Natural killer cell (primary cell): ENCODE results near the gene RETSAT. TPM values are rescaled to one million over a fixed set of nuclear protein-coding genes. Genes with fewer than 3 reads are reported as not detected.
"Not testable (repeated sequence)": the region's sequence is repeated elsewhere in the genome, so short reads cannot be mapped to it uniquely, and the experiment has no call there.

ENCODE experiments used
- ATAC-seq, 3 donors: fragments of 150-1000 bp in 2 of 3; fragments of 200-7000 bp in 1 of 3; cut with Tn5 transposase; 1 replicate in 1 of 3; 2 replicates in 2 of 3; pipeline ENCODE4 v1.10.0; 2021; ENCODE audit warnings: mild to moderate bottlenecking in 2 of 3, moderate library complexity in 2 of 3
- DNase-seq, 2 donors: peaks; one replicate each; pipeline versions ENCODE4 v3.0.0 to v3.0.0-alpha.2; 2013 to 2021; ENCODE audit warnings: mixed read lengths in 1 of 2
- H3K27ac ChIP-seq: one replicate; pipeline ENCODE4 v1.5.1; 2013; ENCODE audit warnings: mild to moderate bottlenecking, low read length
- H3K27me3 ChIP-seq: one replicate; pipeline ENCODE4 v1.6.1; 2013; ENCODE audit warnings: low read length; ENCODE audit not compliant: control insufficient read depth, insufficient read depth
- H3K36me3 ChIP-seq: one replicate; pipeline ENCODE4 v1.6.1; 2013; ENCODE audit warnings: low read length; ENCODE audit not compliant: control insufficient read depth, insufficient read depth
- H3K4me1 ChIP-seq: one replicate; pipeline ENCODE4 v1.6.1; 2013; ENCODE audit warnings: low read length; ENCODE audit not compliant: control insufficient read depth, insufficient read depth
- H3K4me3 ChIP-seq: one replicate; pipeline ENCODE4 v1.5.1; 2013; ENCODE audit warnings: low read length
- H3K9me3 ChIP-seq: one replicate; pipeline ENCODE4 v1.6.1; 2013; ENCODE audit warnings: low read length; ENCODE audit not compliant: control insufficient read depth, insufficient read depth
- H3K27ac Mint-ChIP-seq, 2 donors: one replicate each; pipeline ENCODE4 v1.8.0; 2022; ENCODE audit warnings: mild to moderate bottlenecking in 2 of 2, mixed read lengths in 2 of 2, moderate library complexity in 1 of 2
- H3K27me3 Mint-ChIP-seq, 2 donors: one replicate each; pipeline ENCODE4 v1.8.0; 2022; ENCODE audit warnings: low read depth in 2 of 2, mixed read lengths in 2 of 2
- H3K36me3 Mint-ChIP-seq: one replicate; pipeline ENCODE4 v1.8.0; 2022; ENCODE audit warnings: mixed read lengths
- H3K4me1 Mint-ChIP-seq, 2 donors: one replicate each; pipeline ENCODE4 v1.8.0; 2022; ENCODE audit warnings: mixed read lengths in 2 of 2
- H3K4me3 Mint-ChIP-seq: one replicate; pipeline ENCODE4 v1.8.0; 2022; ENCODE audit warnings: mild to moderate bottlenecking, moderate library complexity, mixed read lengths
- H3K9me3 Mint-ChIP-seq, 2 donors: one replicate each; pipeline ENCODE4 v1.8.0; 2022; ENCODE audit warnings: mixed read lengths in 2 of 2
- CTCF ChIP-seq: fragments of 200-600 bp; IDR thresholded peaks from one replicate; pipeline ENCODE4 v1.8.0; 2022; ENCODE audit warnings: antibody characterized with exemption
- WGBS: methylation state at CpG from one replicate; pipeline ENCODE4 v1.1.7; 2013; ENCODE audit warnings: missing lambda C conversion rate; ENCODE audit not compliant: insufficient coverage; 5-methylcytosine and 5-hydroxymethylcytosine counted together
- intact Hi-C: fragments of 100-400 bp; cut with micrococcal nuclease; formaldehyde crosslinking; loops from one replicate; pipeline ENCODE4 v1.14.2; 2022
- total RNA-seq, 4 donors: library from RNA; stranded (reverse); fragments of 120-200 nt in 1 of 4; gene quantifications; one replicate each; pipeline versions ENCODE4 v1.2.3 to v1.2.4, GENCODE V29; 2013 to 2022

RETSAT gene
- total RNA-seq, 3 donors from 2014 or later (not counting 1 experiment from before 2014, with no cell fraction given), result 22.7 to 36.5 (median 33.9) TPM

- ATAC-seq (no peak), DNase-seq (no peak)
- no peaks in the 10 kb centered on the region for H3K9me3 ChIP-seq
- intact Hi-C loops, result no loop called here
- Mint-ChIP-seq H3K27ac (no peak overlapping the region), H3K4me1 (no peaks in the 10 kb centered on the region), H3K27me3 (no peaks in the 10 kb centered on the region), H3K36me3 (no peaks in the 10 kb centered on the region), H3K4me3 (no peak overlapping the region), H3K9me3 (no peaks in the 10 kb centered on the region)
- no peak overlapping the region for H3K4me3 ChIP-seq
- 48% methylated on average over 2 of the region's 2 CpGs for WGBS
- no peaks in the 10 kb centered on the region for H3K27me3 ChIP-seq
- H3K36me3 ChIP-seq, result no peaks in the 10 kb centered on the region
- no peak overlapping the region for H3K27ac ChIP-seq
- no peak for TF ChIP-seq CTCF
- no peaks in the 10 kb centered on the region for H3K4me1 ChIP-seq
These were observed 19.4 kb downstream of the RETSAT start for GRCh38 chr2:85334928-85335327.

GRCh38 chr2:85333877-85334276 is 20.5 kb downstream of the RETSAT start:
- H3K27me3 Mint-ChIP-seq, H3K4me3 Mint-ChIP-seq: not testable (repeated sequence)
- WGBS, result 100% methylated on average over 3 of the region's 4 CpGs

GRCh38 chr2:85330839-85331636 is 23.3 kb downstream of the RETSAT start:
- TF ChIP-seq CTCF, result no peak
- Histone ChIP-seq H3K4me3 (no peak overlapping the region), H3K4me1 (peaks cover 13% of the 10 kb centered on the region), H3K27me3 (no peaks in the 10 kb centered on the region), H3K27ac (no peak overlapping the region), H3K9me3 (no peaks in the 10 kb centered on the region), H3K36me3 (peaks cover under 1% of the 10 kb centered on the region)
- Mint-ChIP-seq H3K9me3 (no peaks in the 10 kb centered on the region), H3K4me1 (peaks cover 29 to 32% of the 10 kb centered on the region in 2 donors), H3K27ac (no peak overlapping the region), H3K27me3 (no peaks in the 10 kb centered on the region), H3K4me3 (no peak overlapping the region), H3K36me3 (no peaks in the 10 kb centered on the region)
- DNase-seq (no peak), ATAC-seq (no peak)
- 69% methylated on average over 10 of the region's 13 CpGs for WGBS
- intact Hi-C loops, result no loop called here

More at GRCh38 chr2:85333877-85334276, 20.5 kb downstream of the RETSAT start:
- H3K36me3 Mint-ChIP-seq, H3K4me3 ChIP-seq, H3K27me3 ChIP-seq, intact Hi-C loops, DNase-seq, H3K9me3 ChIP-seq, H3K9me3 Mint-ChIP-seq, ATAC-seq, H3K27ac ChIP-seq, H3K4me1 ChIP-seq, H3K27ac Mint-ChIP-seq, H3K36me3 ChIP-seq, H3K4me1 Mint-ChIP-seq: not testable (repeated sequence)

DNA sequence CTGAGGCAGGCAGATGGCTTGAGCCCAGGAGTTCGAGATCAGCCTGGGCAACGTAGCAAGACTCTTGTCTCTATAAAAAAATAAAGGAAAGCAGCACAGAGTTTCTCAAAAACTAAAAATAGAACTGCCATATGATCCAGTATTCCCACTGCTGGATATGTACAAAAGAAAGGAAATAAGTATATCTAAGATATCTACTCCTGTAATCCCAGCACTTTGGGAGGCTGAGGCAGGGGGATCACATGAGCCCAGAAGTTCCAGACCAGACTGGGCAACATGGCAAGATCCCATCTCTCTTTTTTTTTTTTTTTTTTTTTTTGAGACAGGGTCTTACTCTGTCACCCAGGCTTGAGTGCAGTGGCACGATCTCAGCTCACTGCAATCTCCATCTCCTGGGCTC is 24.6 kb downstream of the RETSAT start:
- Mint-ChIP-seq H3K27ac (peak overlapping the region in 1 of 2 donors; percentile 100), H3K4me1 (peaks cover 42 to 45% of the 10 kb centered on the region in 2 donors)
- WGBS, result 100% methylated on average over 1 of the region's 3 CpGs
- not testable (repeated sequence) for ATAC-seq, H3K36me3 Mint-ChIP-seq, H3K27me3 Mint-ChIP-seq, H3K4me3 ChIP-seq, H3K27ac ChIP-seq, H3K9me3 ChIP-seq, H3K27me3 ChIP-seq, H3K4me3 Mint-ChIP-seq, H3K36me3 ChIP-seq, DNase-seq, H3K9me3 Mint-ChIP-seq
- peaks cover 24% of the 10 kb centered on the region for H3K4me1 ChIP-seq
- intact Hi-C loops, result loop anchor here (2.0 kb wide), 1 partner anchor 231 kb away; the partner anchor contains the start of gene GGCX
